ENCODE measurements around the gene AKR7A3. TPM values are rescaled to one million over a fixed set of nuclear protein-coding genes. Genes with fewer than 3 reads are reported as not detected.

Gene AKR7A3
- total and polyA plus RNA-seq, 2 experiments from 2014 or later: 0.11 to 0.18 TPM

DNA sequence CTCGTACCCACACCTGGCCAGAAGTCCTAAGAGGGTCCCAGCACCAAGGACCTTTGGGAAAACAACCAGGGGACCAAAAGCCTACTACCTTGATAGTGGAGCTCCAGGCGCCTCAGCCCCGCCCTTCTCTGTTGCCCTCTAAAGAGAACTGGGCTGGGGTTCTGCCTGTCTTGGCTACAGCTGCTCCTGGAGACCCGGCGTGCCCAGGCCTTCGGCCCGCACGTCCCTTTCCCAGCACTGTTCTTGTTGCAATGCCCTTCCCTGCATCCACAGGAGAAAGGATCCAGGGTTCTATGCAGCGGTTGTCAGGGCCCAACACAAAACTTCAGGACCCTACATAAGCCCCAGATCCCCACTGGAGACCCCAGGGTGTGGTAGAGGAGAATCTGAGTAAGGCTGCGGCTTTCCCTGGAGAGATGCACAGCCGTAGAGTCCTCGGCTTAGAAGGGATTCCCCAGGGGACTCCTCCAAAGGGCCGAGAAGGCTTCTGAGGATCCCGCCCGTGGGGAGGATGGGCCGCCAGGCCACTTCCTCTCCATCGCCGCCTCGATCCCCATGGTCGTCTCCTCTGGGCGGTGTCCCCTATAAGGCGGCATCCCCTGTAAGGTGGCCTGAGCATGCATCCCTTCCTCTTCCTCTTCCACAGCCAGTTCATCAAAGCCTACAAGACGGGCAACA, 35.6 kb upstream of the AKR7A3 start:
- Histone ChIP-seq H3K79me2 (ENCODE audit: insufficient read depth) (0 out of 2 replicates have a peak, but pooled peaks cover 6% of the 10 kb centered on the region), H4K20me1 (ENCODE audit: insufficient read depth) (no peaks in the 10 kb centered on the region), H3K9ac (no peak overlapping the region), H3K4me1 (ENCODE audit: insufficient read depth) (no peaks in the 10 kb centered on the region), H3K36me3 (ENCODE audit: low read depth) (no peaks in the 10 kb centered on the region), H3K9me2 (ENCODE audit: insufficient read depth) (no peaks in the 10 kb centered on the region), H2AFZ (no peak overlapping the region), H3F3A (ENCODE audit: insufficient read depth) (no peaks in the 10 kb centered on the region), H3K9me3 (ENCODE audit: low read depth) (no peaks in the 10 kb centered on the region), H3K27ac (no peak overlapping the region), H3K4me3 (no peak overlapping the region), H3K27me3 (replicated peaks; ENCODE audit: insufficient read depth) (no peaks in the 10 kb centered on the region), H3K4me2 (ENCODE audit: unreplicated experiment) (no peak overlapping the region)
- no peak for DNase-seq
- 94 to 95% methylated on average over 23 of the region's 23 CpGs for WGBS, 2 experiments (ENCODE audit: low coverage in 1 of 2, low lambda C conversion rate in 2 of 2, missing lambda C conversion rate in 2 of 2)
- TF ChIP-seq EZH2phosphoT487 (IDR thresholded peaks at IDR 0.05; ENCODE audit: insufficient read depth, low read depth) (no peak), EZH2 (IDR thresholded peaks at IDR 0.05; ENCODE audit: insufficient read depth, poor library complexity, severe bottlenecking) (no peak)
- in situ Hi-C loops (cut with MboI): no loop called here

GRCh38 chr1:19322481-19322880, 33.9 kb upstream of the AKR7A3 start:
- in situ Hi-C loops (cut with MboI): no loop called here
- no peaks in the 10 kb centered on the region for H3K27me3 ChIP-seq (replicated peaks; ENCODE audit: insufficient read depth)
- H3K4me2 ChIP-seq (ENCODE audit: unreplicated experiment): no peak overlapping the region
- H2AFZ ChIP-seq: no peak overlapping the region
- H3K4me3 ChIP-seq: no peak overlapping the region
- H3K9ac ChIP-seq: no peak overlapping the region
- no peaks in the 10 kb centered on the region; the same call in 1 of the 2 replicates for H3K36me3 ChIP-seq (ENCODE audit: low read depth)
- 92 to 97% methylated on average over 10 of the region's 10 CpGs for WGBS, 2 experiments (ENCODE audit: low coverage in 1 of 2, low lambda C conversion rate in 2 of 2, missing lambda C conversion rate in 2 of 2)
- no peak for DNase-seq
- 0 out of 2 replicates have a peak, but pooled peaks cover 12% of the 10 kb centered on the region for H3K79me2 ChIP-seq (ENCODE audit: insufficient read depth)
- TF ChIP-seq EZH2 (IDR thresholded peaks at IDR 0.05; ENCODE audit: insufficient read depth, poor library complexity, severe bottlenecking) (no peak), EZH2phosphoT487 (IDR thresholded peaks at IDR 0.05; ENCODE audit: insufficient read depth, low read depth) (no peak)
- no peaks in the 10 kb centered on the region for H3K4me1 ChIP-seq (ENCODE audit: insufficient read depth)
- H3F3A ChIP-seq (ENCODE audit: insufficient read depth): no peaks in the 10 kb centered on the region
- no peak overlapping the region for H3K27ac ChIP-seq
- H3K9me2 ChIP-seq (ENCODE audit: insufficient read depth): no peaks in the 10 kb centered on the region
- H3K9me3 ChIP-seq (ENCODE audit: low read depth): no peaks in the 10 kb centered on the region
- no peaks in the 10 kb centered on the region for H4K20me1 ChIP-seq (ENCODE audit: insufficient read depth)

DNA sequence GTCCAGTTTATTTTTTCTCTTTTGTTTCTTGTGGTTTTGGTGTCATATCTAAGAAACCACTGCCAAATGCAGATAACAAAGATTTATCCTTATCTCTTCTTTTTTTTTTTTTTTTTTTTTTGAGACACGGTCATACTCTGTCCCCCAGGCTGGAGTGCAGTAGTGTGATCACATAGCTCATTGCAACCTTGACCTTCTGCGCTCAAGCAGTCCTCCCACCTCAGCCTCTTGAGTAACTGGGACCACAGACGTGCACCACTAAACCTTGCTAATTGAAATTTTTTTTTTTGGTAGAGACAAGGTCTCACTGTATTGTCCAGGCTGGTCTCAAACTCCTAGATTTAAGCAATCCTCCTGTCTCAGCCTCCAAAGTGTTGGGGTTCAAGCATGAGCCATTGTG, 32.5 kb upstream of the AKR7A3 start:
- in situ Hi-C loops (cut with MboI): no loop called here

GRCh38 chr1:19319196-19319595, 30.6 kb upstream of the AKR7A3 start:
- no peaks in the 10 kb centered on the region for H4K20me1 ChIP-seq (ENCODE audit: insufficient read depth)
- peaks cover 4% of the 10 kb centered on the region; the same call in 1 of the 2 replicates for H3K4me1 ChIP-seq (ENCODE audit: insufficient read depth)
- no peak overlapping the region for H3K9ac ChIP-seq
- 53 to 62% methylated on average over 3 of the region's 3 CpGs for WGBS, 2 experiments (ENCODE audit: low coverage in 1 of 2, low lambda C conversion rate in 2 of 2, missing lambda C conversion rate in 2 of 2)
- H3K4me3 ChIP-seq: no peak overlapping the region
- no peak overlapping the region for H3K4me2 ChIP-seq (ENCODE audit: unreplicated experiment)
- no peak overlapping the region for H3K27ac ChIP-seq
- H2AFZ ChIP-seq: no peak overlapping the region
- no peaks in the 10 kb centered on the region; the same call in 1 of the 2 replicates for H3K36me3 ChIP-seq (ENCODE audit: low read depth)
- DNase-seq: no peak
- in situ Hi-C loops (cut with MboI): no loop called here
- no peaks in the 10 kb centered on the region for H3K9me3 ChIP-seq (ENCODE audit: low read depth)
- H3K79me2 ChIP-seq (ENCODE audit: insufficient read depth): peaks cover 22% of the 10 kb centered on the region
- no peaks in the 10 kb centered on the region for H3K9me2 ChIP-seq (ENCODE audit: insufficient read depth)
- no peaks in the 10 kb centered on the region for H3K27me3 ChIP-seq (replicated peaks; ENCODE audit: insufficient read depth)
- TF ChIP-seq EZH2 (IDR thresholded peaks at IDR 0.05; ENCODE audit: insufficient read depth, poor library complexity, severe bottlenecking) (no peak), EZH2phosphoT487 (IDR thresholded peaks at IDR 0.05; ENCODE audit: insufficient read depth, low read depth) (no peak)
- no peaks in the 10 kb centered on the region for H3F3A ChIP-seq (ENCODE audit: insufficient read depth)

More for the DNA sequence above, 32.5 kb upstream of the AKR7A3 start:
- no peaks in the 10 kb centered on the region for H3K27me3 ChIP-seq (replicated peaks; ENCODE audit: insufficient read depth)
- no peak overlapping the region for H2AFZ ChIP-seq
- WGBS, 2 experiments (ENCODE audit: low coverage in 1 of 2, low lambda C conversion rate in 2 of 2, missing lambda C conversion rate in 2 of 2): 95 to 100% methylated on average over 3 of the region's 3 CpGs
- peaks cover 17% of the 10 kb centered on the region; the same call in 1 of the 2 replicates for H3K79me2 ChIP-seq (ENCODE audit: insufficient read depth)
- no peaks in the 10 kb centered on the region; the same call in 1 of the 2 replicates for H3K36me3 ChIP-seq (ENCODE audit: low read depth)
- no peaks in the 10 kb centered on the region for H4K20me1 ChIP-seq (ENCODE audit: insufficient read depth)
- no peak overlapping the region for H3K4me3 ChIP-seq
- no peaks in the 10 kb centered on the region for H3F3A ChIP-seq (ENCODE audit: insufficient read depth)
- no peak overlapping the region for H3K27ac ChIP-seq
- TF ChIP-seq EZH2phosphoT487 (IDR thresholded peaks at IDR 0.05; ENCODE audit: insufficient read depth, low read depth) (no peak), EZH2 (IDR thresholded peaks at IDR 0.05; ENCODE audit: insufficient read depth, poor library complexity, severe bottlenecking) (no peak)
- DNase-seq: no peak
- H3K9me3 ChIP-seq (ENCODE audit: low read depth): no peaks in the 10 kb centered on the region
- no peak overlapping the region for H3K9ac ChIP-seq
- H3K4me1 ChIP-seq (ENCODE audit: insufficient read depth): no peaks in the 10 kb centered on the region
- no peaks in the 10 kb centered on the region for H3K9me2 ChIP-seq (ENCODE audit: insufficient read depth)
- no peak overlapping the region for H3K4me2 ChIP-seq (ENCODE audit: unreplicated experiment)
